Mesenchymal stem cell (in vitro differentiated cells and primary cell): ENCODE measurements around the gene CCDC196. TPM values are rescaled to one million over a fixed set of nuclear protein-coding genes. Genes with fewer than 3 reads are reported as not detected.

Source experiments
- DNase-seq: peaks from one replicate; pipeline ENCODE4 v3.0.0-alpha.2; 2013
- H2AFZ ChIP-seq: one replicate; pipeline ENCODE4 v1.6.1; 2013; ENCODE audit warnings: low read depth, mild to moderate bottlenecking, control low read depth, inconsistent platforms, low read length, moderate library complexity
- H2AK5ac ChIP-seq: 2 replicates; pipeline ENCODE4 v1.6.1; 2013; ENCODE audit warnings: low read length, moderate library complexity, mild to moderate bottlenecking, inconsistent platforms; ENCODE audit not compliant: severe bottlenecking
- H2BK120ac ChIP-seq: one replicate; pipeline ENCODE4 v1.6.1; 2013; ENCODE audit warnings: low read depth, mild to moderate bottlenecking, inconsistent platforms, low read length, moderate library complexity
- H2BK12ac ChIP-seq, 2 experiments: one replicate each; pipeline ENCODE4 v1.6.1; 2013; ENCODE audit warnings: inconsistent platforms in 2 of 2, low read length in 2 of 2, mild to moderate bottlenecking in 2 of 2, moderate library complexity in 2 of 2, control low read depth in 1 of 2
- H2BK15ac ChIP-seq: one replicate; pipeline ENCODE4 v1.6.1; 2013; ENCODE audit warnings: mild to moderate bottlenecking, low read depth, inconsistent platforms; ENCODE audit not compliant: poor library complexity, severe bottlenecking
- H2BK5ac ChIP-seq: 2 replicates; pipeline ENCODE4 v1.6.1; 2013; ENCODE audit warnings: low read depth, mild to moderate bottlenecking, low read length, control low read depth, inconsistent platforms; ENCODE audit not compliant: poor library complexity, severe bottlenecking
- H3K14ac ChIP-seq, 2 experiments: one replicate each; pipeline ENCODE4 v1.6.1; 2013; ENCODE audit warnings: inconsistent platforms in 2 of 2, low read length in 2 of 2, control low read depth in 1 of 2, mild to moderate bottlenecking in 1 of 2, moderate library complexity in 1 of 2
- H3K18ac ChIP-seq, 2 experiments: one replicate each; pipeline ENCODE4 v1.6.1; 2013; ENCODE audit warnings: inconsistent platforms in 2 of 2, low read length in 2 of 2, control low read depth in 1 of 2, low read depth in 1 of 2, mild to moderate bottlenecking in 1 of 2
- H3K23ac ChIP-seq, 2 experiments: one replicate each; pipeline ENCODE4 v1.6.1; 2013; ENCODE audit warnings: inconsistent platforms in 2 of 2, low read length in 2 of 2, mild to moderate bottlenecking in 2 of 2, moderate library complexity in 2 of 2, control low read depth in 1 of 2
- H3K27ac ChIP-seq: 2 replicates; pipeline ENCODE4 v1.5.1; 2013; ENCODE audit warnings: mild to moderate bottlenecking, moderate library complexity, low read length, control low read depth, inconsistent platforms; ENCODE audit not compliant: poor library complexity, severe bottlenecking
- H3K27me3 ChIP-seq, 2 experiments: 2 replicates each; pipeline versions ENCODE4 v1.6.1 to v1.7.0; 2013; ENCODE audit warnings: low read length in 2 of 2, mild to moderate bottlenecking in 2 of 2, moderate library complexity in 2 of 2, control low read depth in 1 of 2, inconsistent platforms in 1 of 2; ENCODE audit not compliant: control insufficient read depth in 1 of 2, insufficient read depth in 1 of 2
- H3K36me3 ChIP-seq, 2 experiments: 2 replicates each; pipeline versions ENCODE4 v1.6.1 to v1.7.0; 2013; ENCODE audit warnings: low read length in 2 of 2, control low read depth in 1 of 2, inconsistent platforms in 1 of 2, low read depth in 1 of 2, mild to moderate bottlenecking in 1 of 2; ENCODE audit not compliant: insufficient read depth in 2 of 2, control insufficient read depth in 1 of 2
- H3K4ac ChIP-seq, 2 experiments: one replicate each; pipeline ENCODE4 v1.6.1; 2013; ENCODE audit warnings: inconsistent platforms in 2 of 2, low read length in 2 of 2, mild to moderate bottlenecking in 2 of 2, moderate library complexity in 2 of 2, control low read depth in 1 of 2, low read depth in 1 of 2
- H3K4me1 ChIP-seq: 2 replicates; pipeline ENCODE4 v1.6.1; 2013; ENCODE audit warnings: low read depth, low read length, control low read depth; ENCODE audit not compliant: control insufficient read depth, insufficient read depth
- H3K4me2 ChIP-seq: 2 replicates; pipeline ENCODE4 v1.6.1; 2013; ENCODE audit warnings: low read length, mild to moderate bottlenecking, inconsistent platforms; ENCODE audit not compliant: poor library complexity, severe bottlenecking
- H3K4me3 ChIP-seq, 2 experiments: 2 replicates each; pipeline versions ENCODE4 v1.5.1 to v1.7.0; 2013; ENCODE audit warnings: low read length in 2 of 2, mild to moderate bottlenecking in 2 of 2, control low read depth in 1 of 2, low read depth in 1 of 2; ENCODE audit not compliant: insufficient read depth in 1 of 2
- H3K79me1 ChIP-seq: replicated peaks from 2 replicates; pipeline ENCODE4 v1.6.1; 2013; ENCODE audit warnings: mild to moderate bottlenecking, control low read depth, low read length, inconsistent platforms; ENCODE audit not compliant: poor library complexity, severe bottlenecking
- H3K9ac ChIP-seq: 2 replicates; pipeline ENCODE4 v1.7.0; 2013; ENCODE audit warnings: mild to moderate bottlenecking, low read length, moderate library complexity
- H3K9me3 ChIP-seq: 2 replicates; pipeline ENCODE4 v1.7.0; 2013; ENCODE audit warnings: mild to moderate bottlenecking, low read length; ENCODE audit not compliant: control insufficient read depth
- H4K8ac ChIP-seq: one replicate; pipeline ENCODE4 v1.6.1; 2013; ENCODE audit warnings: inconsistent platforms, mild to moderate bottlenecking, low read length, moderate library complexity
- H4K91ac ChIP-seq: one replicate; pipeline ENCODE4 v1.6.1; 2013; ENCODE audit warnings: mild to moderate bottlenecking, low read length, inconsistent platforms
- WGBS: methylation state at CpG from one replicate; pipeline ENCODE4 v1.1.7; 2013; ENCODE audit warnings: mixed read lengths; 5-methylcytosine and 5-hydroxymethylcytosine counted together
- polyA plus RNA-seq, 2 experiments: library from polyadenylated mRNA; stranded (reverse); fragments of 200-250 nt; gene quantifications; one replicate each; pipeline ENCODE4 v1.2.3, GENCODE V29; 2013

CCDC196 gene, protein sequence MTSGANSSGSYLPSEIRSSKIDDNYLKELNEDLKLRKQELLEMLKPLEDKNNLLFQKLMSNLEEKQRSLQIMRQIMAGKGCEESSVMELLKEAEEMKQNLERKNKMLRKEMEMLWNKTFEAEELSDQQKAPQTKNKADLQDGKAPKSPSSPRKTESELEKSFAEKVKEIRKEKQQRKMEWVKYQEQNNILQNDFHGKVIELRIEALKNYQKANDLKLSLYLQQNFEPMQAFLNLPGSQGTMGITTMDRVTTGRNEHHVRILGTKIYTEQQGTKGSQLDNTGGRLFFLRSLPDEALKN
- polyA plus RNA-seq (2013, experiment 1 of 2) = not detected
- polyA plus RNA-seq (2013, experiment 2 of 2) = not detected

DNA sequence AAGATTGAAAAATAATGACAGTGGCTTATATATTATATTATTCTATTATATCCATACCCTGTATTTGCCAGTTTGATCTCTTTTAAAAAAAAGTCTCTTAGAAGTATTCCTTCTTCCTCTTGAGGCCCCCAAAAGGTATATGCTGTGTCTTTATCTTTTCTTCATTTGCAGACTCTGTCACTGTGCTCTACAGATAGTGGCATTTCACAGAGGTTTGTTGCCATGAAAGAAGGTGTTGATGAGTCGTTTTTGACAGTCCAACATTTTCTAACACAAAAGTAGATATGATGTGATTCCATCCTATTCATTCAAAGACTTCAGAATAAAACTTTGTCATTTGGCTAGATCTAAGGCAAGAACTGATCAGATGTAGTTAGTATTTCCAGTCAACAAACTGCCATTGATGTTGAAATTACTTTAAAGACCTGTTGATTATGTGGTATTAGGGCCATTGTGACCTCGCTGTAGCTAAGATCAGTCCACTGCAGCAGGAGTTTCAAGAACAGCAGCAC is at the start of gene CCDC196:
Gene CCDC196, plus strand, starts transcription at position 462 of the 512 bp plus-strand sequence. CDS start 132 bp downstream, outside the sequence.
- no CpG with 5 or more reads among the region's 2 CpGs for WGBS
- H3K4me1 ChIP-seq = no peaks in the 10 kb centered on the region
- no peak within 1 kb of the TSS for H3K18ac ChIP-seq

DNA sequence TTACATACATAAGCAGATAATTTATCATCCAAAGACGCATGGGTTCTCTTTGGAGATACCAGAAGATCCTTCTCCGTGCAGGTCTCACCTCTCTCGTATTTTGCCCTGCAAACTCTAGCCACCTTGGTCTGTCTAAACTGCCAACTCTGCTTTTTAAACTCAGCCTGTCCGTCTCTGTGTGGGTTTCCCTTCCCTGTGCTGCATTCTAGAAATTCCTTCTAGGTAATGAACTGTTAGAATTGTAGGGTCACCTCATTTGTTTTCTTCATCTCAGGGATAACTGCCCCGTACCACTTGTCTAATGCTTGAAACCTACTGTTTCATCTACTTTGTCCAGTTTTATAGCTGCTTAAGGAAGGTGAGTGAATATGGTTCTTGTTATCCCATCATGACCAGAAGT is 45.4 kb upstream of the CCDC196 start:
- DNase-seq = no peak
- Histone ChIP-seq H3K9me3 (peaks cover 35% of the 10 kb centered on the region), H3K23ac (no peak overlapping the region), H3K27me3 (no peaks in the 10 kb centered on the region), H3K18ac (no peak overlapping the region), H3K9ac (no peak overlapping the region), H3K4me2 (no peak overlapping the region), H3K14ac (no peak overlapping the region), H3K79me1 (no peaks in the 10 kb centered on the region), H3K36me3 (no peaks in the 10 kb centered on the region), H3K4me1 (no peaks in the 10 kb centered on the region), H2AFZ (no peak overlapping the region), H2BK15ac (no peak overlapping the region), H2BK5ac (no peak overlapping the region), H4K91ac (no peak overlapping the region), H3K4ac (no peak overlapping the region), H4K8ac (no peak overlapping the region), H2BK120ac (no peak overlapping the region), H3K4me3 (no peak overlapping the region), H2AK5ac (no peak overlapping the region), H2BK12ac (no peak overlapping the region), H3K27ac (no peak overlapping the region)
- 69% methylated on average over 4 of the region's 5 CpGs for WGBS

More for the DNA sequence above, at the start of gene CCDC196:
- no peak within 1 kb of the TSS for H3K9ac ChIP-seq
- no peak within 1 kb of the TSS for H3K4me3 ChIP-seq
- no peaks in the 10 kb centered on the region for H3K79me1 ChIP-seq
- H2BK5ac ChIP-seq = no peak within 1 kb of the TSS
- H3K27ac ChIP-seq = no peak within 1 kb of the TSS
- H3K23ac ChIP-seq = no peak within 1 kb of the TSS
- H2BK15ac ChIP-seq = no peak within 1 kb of the TSS
- no peak within 1 kb of the TSS for H2BK12ac ChIP-seq
- no peaks in the 10 kb centered on the region for H3K36me3 ChIP-seq
- DNase-seq = no peak
- H2AK5ac ChIP-seq = no peak within 1 kb of the TSS
- H3K4ac ChIP-seq = no peak within 1 kb of the TSS
- H3K27me3 ChIP-seq = no peaks in the 10 kb centered on the region
- H4K91ac ChIP-seq = no peak within 1 kb of the TSS
- no peak within 1 kb of the TSS for H3K4me2 ChIP-seq
- no peak within 1 kb of the TSS for H2AFZ ChIP-seq
- no peaks in the 10 kb centered on the region for H3K9me3 ChIP-seq
- H2BK120ac ChIP-seq = no peak within 1 kb of the TSS
- H3K14ac ChIP-seq = no peak within 1 kb of the TSS
- no peak within 1 kb of the TSS for H4K8ac ChIP-seq

DNA sequence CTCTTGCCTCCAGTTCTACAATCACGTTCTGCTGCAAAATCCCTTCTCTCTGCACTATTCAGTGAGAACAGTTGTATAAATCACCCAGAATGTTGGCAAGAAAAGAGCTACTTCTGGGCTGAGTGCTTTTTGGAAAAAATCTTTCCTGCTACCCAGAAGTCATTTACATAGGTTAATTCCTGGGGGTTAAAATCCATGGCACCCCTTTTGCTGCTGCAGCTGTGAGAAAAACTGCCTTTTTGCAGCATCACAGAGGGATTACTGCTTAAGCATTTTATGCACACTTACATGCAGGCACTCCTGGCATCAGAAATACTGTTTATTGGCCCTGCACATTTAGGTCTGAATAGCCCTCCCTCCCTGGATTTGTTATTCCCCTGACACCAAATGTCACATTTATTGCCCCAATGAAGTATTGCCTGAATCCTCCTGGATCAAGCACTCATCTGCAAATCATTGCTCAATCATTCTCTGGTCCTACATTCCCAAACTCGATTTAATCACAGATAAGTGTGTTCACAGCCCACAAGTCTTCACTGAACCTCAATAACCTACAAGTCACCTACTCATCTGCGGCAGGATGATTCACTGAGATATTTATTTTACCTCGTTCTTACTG is 43.1 kb upstream of the CCDC196 start:
- no peak overlapping the region for H2BK5ac ChIP-seq
- no peaks in the 10 kb centered on the region for H3K36me3 ChIP-seq
- no peak overlapping the region for H3K4me2 ChIP-seq
- H2BK15ac ChIP-seq = no peak overlapping the region
- 61% methylated on average over 2 of the region's 4 CpGs for WGBS
- no peak overlapping the region for H3K27ac ChIP-seq
- H2BK120ac ChIP-seq = no peak overlapping the region
- H3K79me1 ChIP-seq = no peaks in the 10 kb centered on the region
- H3K4ac ChIP-seq = no peak overlapping the region
- H2AK5ac ChIP-seq = no peak overlapping the region
- no peak overlapping the region for H3K23ac ChIP-seq
- no peaks in the 10 kb centered on the region for H3K4me1 ChIP-seq
- H2AFZ ChIP-seq = no peak overlapping the region
- H2BK12ac ChIP-seq = no peak overlapping the region
- peaks cover 28% of the 10 kb centered on the region for H3K9me3 ChIP-seq
- no peak overlapping the region for H3K14ac ChIP-seq
- H3K18ac ChIP-seq = no peak overlapping the region
- no peak for DNase-seq
- H3K27me3 ChIP-seq = no peaks in the 10 kb centered on the region
- H4K8ac ChIP-seq = no peak overlapping the region
- H4K91ac ChIP-seq = no peak overlapping the region
- no peak overlapping the region for H3K4me3 ChIP-seq
- H3K9ac ChIP-seq = no peak overlapping the region

DNA sequence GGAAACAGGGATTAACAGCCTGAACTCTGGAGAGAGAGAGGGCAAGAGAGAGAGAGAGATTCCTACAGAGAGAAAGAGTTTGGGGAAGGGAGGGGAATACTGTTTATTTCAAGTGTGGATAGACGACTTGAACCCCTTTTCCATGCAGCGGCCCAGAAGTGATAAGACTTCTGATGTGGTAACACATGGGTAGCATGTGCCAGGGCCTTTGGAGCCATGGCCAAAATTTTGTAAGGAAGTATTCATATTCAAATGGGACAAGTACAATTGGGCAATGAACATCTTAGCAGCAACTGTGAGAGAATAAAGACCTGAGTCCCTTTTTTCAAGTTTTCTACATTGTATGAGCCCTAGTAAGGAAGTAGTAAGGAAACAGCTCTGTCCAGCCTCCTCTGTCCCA is 42.4 kb upstream of the CCDC196 start:
- H3K4me3 ChIP-seq = no peak overlapping the region
- H2AK5ac ChIP-seq = no peak overlapping the region

More for the DNA sequence above, 42.4 kb upstream of the CCDC196 start:
- Histone ChIP-seq H3K4me1 (no peaks in the 10 kb centered on the region), H3K14ac (no peak overlapping the region), H2BK12ac (no peak overlapping the region), H3K27me3 (no peaks in the 10 kb centered on the region), H3K9me3 (peaks cover 21% of the 10 kb centered on the region), H3K27ac (no peak overlapping the region), H4K91ac (no peak overlapping the region), H3K18ac (no peak overlapping the region), H2BK15ac (no peak overlapping the region), H3K23ac (no peak overlapping the region), H2AFZ (no peak overlapping the region), H3K9ac (no peak overlapping the region), H2BK5ac (no peak overlapping the region), H2BK120ac (no peak overlapping the region), H3K4ac (no peak overlapping the region), H3K4me2 (no peak overlapping the region), H3K79me1 (no peaks in the 10 kb centered on the region), H4K8ac (no peak overlapping the region), H3K36me3 (no peaks in the 10 kb centered on the region)
- WGBS = 80% methylated on average over 2 of the region's 2 CpGs
- no peak for DNase-seq
